C4-2B (cell line): ENCODE results near the gene RNU6-9.
"Not testable (repeated sequence)": the region's sequence is repeated elsewhere in the genome, so short reads cannot be mapped to it uniquely, and the experiment has no call there.

Experiments
- H3K27ac ChIP-seq: fragments of 450-650 bp; 2 replicates; pipeline ENCODE4 v1.5.1; 2017
- CTCF ChIP-seq: fragments of 450-650 bp; conservative IDR thresholded peaks from 2 replicates; pipeline ENCODE4 v1.5.1; 2017; ENCODE audit warnings: mild to moderate bottlenecking
- ZFX ChIP-seq: fragments of 450-650 bp; IDR thresholded peaks from 2 replicates; pipeline ENCODE4 v1.6.1; 2017

Gene RNU6-9

GRCh38 chr19:876780-877314 lies 16.4 kb upstream of the RNU6-9 start:
- H3K27ac ChIP-seq = no peak overlapping the region
- TF ChIP-seq ZFX (no peak), CTCF (no peak)

GRCh38 chr19:877992-878660 lies 15.2 kb upstream of the RNU6-9 start:
- H3K27ac ChIP-seq = not testable (repeated sequence)

GRCh38 chr19:878751-879561 lies 14.3 kb upstream of the RNU6-9 start:
- not testable (repeated sequence) for H3K27ac ChIP-seq

GRCh38 chr19:879711-880438 lies 13.4 kb upstream of the RNU6-9 start:
- H3K27ac ChIP-seq = no peak overlapping the region
- TF ChIP-seq CTCF (no peak), ZFX (no peak)

- no peak for TF ChIP-seq ZFX
- TF ChIP-seq CTCF = no peak
- no peak overlapping the region for H3K27ac ChIP-seq
These were observed 11.8 kb upstream of the RNU6-9 start for GRCh38 chr19:881385-882071.

- TF ChIP-seq ZFX = no peak
- no peak for TF ChIP-seq CTCF
- no peak overlapping the region for H3K27ac ChIP-seq
These were observed 10.3 kb upstream of the RNU6-9 start for GRCh38 chr19:882871-883497.

GRCh38 chr19:883661-884211 lies 9.5 kb upstream of the RNU6-9 start:
- H3K27ac ChIP-seq = no peak overlapping the region
- TF ChIP-seq CTCF (no peak), ZFX (no peak)
